HEK293 (cell line): ENCODE data around the gene AATF.

Experiments used
- CTCF ChIA-PET: fragments of 350-600 bp; formaldehyde crosslinking; extraction: SDS; loops from one replicate; lab custom pipeline; 2021; ENCODE audit warnings: antibody characterized with exemption; lab: Yijun Ruan, JAX
- POLR2A ChIA-PET: fragments of 300-600 bp; formaldehyde crosslinking; extraction: SDS; loops from one replicate; lab custom pipeline; 2020; ENCODE audit warnings: antibody characterized with exemption, inconsistent platforms; lab: Yijun Ruan, JAX
- H3K27ac ChIP-seq: fragments of 200-500 bp; sonication (Bioruptor generic); 2 replicates; pipeline ENCODE4 v1.5.1; 2014; ENCODE audit warnings: low read depth, low read length, control low read depth, inconsistent platforms; ENCODE audit errors: extremely low read depth
- H3K36me3 ChIP-seq, 2 experiments: fragments of 200-500 bp in 1 of 2; sonication (Bioruptor generic) in 1 of 2; 1 replicate in 1 of 2; 2 replicates in 1 of 2; pipeline ENCODE4 v1.5.1; 2014 to 2017; ENCODE audit warnings: inconsistent platforms in 2 of 2, low read length in 2 of 2; ENCODE audit not compliant: control insufficient read depth in 2 of 2, insufficient read depth in 1 of 2
- H3K4me1 ChIP-seq: fragments of 200-500 bp; sonication (Bioruptor generic); 2 replicates; pipeline ENCODE4 v1.5.1; 2014; ENCODE audit warnings: mild to moderate bottlenecking, low read length, inconsistent platforms; ENCODE audit not compliant: control insufficient read depth, insufficient read depth
- H3K4me3 ChIP-seq: 2 replicates; pipeline ENCODE4 v1.5.1; 2011; ENCODE audit warnings: low read depth, mild to moderate bottlenecking, control low read depth, low read length, moderate library complexity
- H3K9me3 ChIP-seq: fragments of 200-500 bp; sonication (Bioruptor generic); 2 replicates; pipeline ENCODE4 v1.5.1; 2014; ENCODE audit warnings: low read depth, low read length, inconsistent platforms; ENCODE audit not compliant: control insufficient read depth, insufficient read depth
- BCL11B ChIP-seq: fragments of 450-650 bp; formaldehyde crosslinking; IDR thresholded peaks from 2 replicates; pipeline ENCODE4 v1.5.1; 2016; ENCODE audit warnings: low read depth, missing biosample characterization, missing genetic modification characterization
- GLIS2 ChIP-seq: fragments of 450-650 bp; formaldehyde crosslinking; IDR thresholded peaks from 2 replicates; pipeline ENCODE4 v1.5.1; 2016; ENCODE audit warnings: missing biosample characterization, missing genetic modification characterization
- HOXC10 ChIP-seq: sonication (generic); formaldehyde crosslinking; IDR thresholded peaks from 2 replicates; pipeline ENCODE4 v1.8.1; 2023; ENCODE audit warnings: mild to moderate bottlenecking, missing genetic modification reagents
- HOXD13 ChIP-seq: sonication (generic); formaldehyde crosslinking; IDR thresholded peaks from 2 replicates; pipeline ENCODE4 v1.8.0; 2022; ENCODE audit warnings: missing genetic modification reagents, borderline replicate concordance
- OSR2 ChIP-seq: fragments of 450-650 bp; formaldehyde crosslinking; IDR thresholded peaks from 2 replicates; pipeline ENCODE4 v1.5.1; 2016; ENCODE audit warnings: missing biosample characterization, missing genetic modification characterization
- SCRT2 ChIP-seq: fragments of 450-650 bp; formaldehyde crosslinking; IDR thresholded peaks from 2 replicates; pipeline ENCODE4 v1.5.1; 2016; ENCODE audit warnings: missing biosample characterization, missing genetic modification characterization
- YY2 ChIP-seq: fragments of 450-650 bp; formaldehyde crosslinking; IDR thresholded peaks from 2 replicates; pipeline ENCODE4 v1.5.1; 2016; ENCODE audit warnings: missing biosample characterization, missing genetic modification characterization
- ZNF140 ChIP-seq: fragments of 450-650 bp; formaldehyde crosslinking; IDR thresholded peaks from 2 replicates; pipeline ENCODE4 v1.5.1; 2016; ENCODE audit warnings: missing biosample characterization, missing genetic modification characterization
- ZNF16 ChIP-seq: fragments of 450-650 bp; formaldehyde crosslinking; IDR thresholded peaks from 2 replicates; pipeline ENCODE4 v1.5.1; 2016; ENCODE audit warnings: low read depth, missing biosample characterization, missing genetic modification characterization
- ZNF239 ChIP-seq: fragments of 450-650 bp; formaldehyde crosslinking; IDR thresholded peaks from 2 replicates; pipeline ENCODE4 v1.5.1; 2016; ENCODE audit warnings: missing biosample characterization, missing genetic modification characterization
- ZNF341 ChIP-seq: fragments of 450-650 bp; formaldehyde crosslinking; IDR thresholded peaks from 2 replicates; pipeline ENCODE4; 2016; ENCODE audit warnings: low read depth, missing biosample characterization, missing genetic modification characterization
- ZNF362 ChIP-seq: fragments of 450-650 bp; formaldehyde crosslinking; IDR thresholded peaks from 2 replicates; pipeline ENCODE4 v1.5.1; 2016; ENCODE audit warnings: missing biosample characterization, missing genetic modification characterization
- ZNF394 ChIP-seq: fragments of 450-650 bp; formaldehyde crosslinking; IDR thresholded peaks from 2 replicates; pipeline ENCODE4 v1.5.1; 2016; ENCODE audit warnings: missing biosample characterization, missing genetic modification characterization, mild to moderate bottlenecking, moderate library complexity, borderline replicate concordance
- ZNF423 ChIP-seq: fragments of 450-650 bp; formaldehyde crosslinking; IDR thresholded peaks from 2 replicates; pipeline ENCODE4 v1.5.1; 2016; ENCODE audit warnings: missing biosample characterization, missing genetic modification characterization
- ZNF449 ChIP-seq: fragments of 450-650 bp; formaldehyde crosslinking; IDR thresholded peaks from 2 replicates; pipeline ENCODE4 v1.5.1; 2017; ENCODE audit warnings: missing biosample characterization, mild to moderate bottlenecking, missing genetic modification characterization, moderate library complexity
- ZNF549 ChIP-seq: fragments of 450-650 bp; IDR thresholded peaks from 2 replicates; pipeline ENCODE4 v1.5.1; 2018; ENCODE audit warnings: missing biosample characterization, missing genetic modification characterization, mild to moderate bottlenecking, inconsistent platforms, moderate library complexity
- ZNF623 ChIP-seq: fragments of 450-650 bp; formaldehyde crosslinking; IDR thresholded peaks from 2 replicates; pipeline ENCODE4 v1.5.1; 2016; ENCODE audit warnings: missing biosample characterization, missing genetic modification characterization
- ZNF670 ChIP-seq: fragments of 450-650 bp; formaldehyde crosslinking; IDR thresholded peaks from 2 replicates; pipeline ENCODE4 v1.5.1; 2016; ENCODE audit warnings: missing biosample characterization, missing genetic modification characterization, low read depth
- TF ChIP-seq, protein P1 (sequence below): fragments of 450-650 bp; formaldehyde crosslinking; IDR thresholded peaks from 2 replicates; pipeline ENCODE4 v1.5.1; 2016; ENCODE audit warnings: missing biosample characterization, missing genetic modification characterization
- TF ChIP-seq, protein P2 (sequence below): fragments of 450-650 bp; formaldehyde crosslinking; IDR thresholded peaks from 2 replicates; pipeline ENCODE4 v1.5.1; 2016; ENCODE audit warnings: missing biosample characterization, missing genetic modification characterization, low read depth

Gene AATF

DNA sequence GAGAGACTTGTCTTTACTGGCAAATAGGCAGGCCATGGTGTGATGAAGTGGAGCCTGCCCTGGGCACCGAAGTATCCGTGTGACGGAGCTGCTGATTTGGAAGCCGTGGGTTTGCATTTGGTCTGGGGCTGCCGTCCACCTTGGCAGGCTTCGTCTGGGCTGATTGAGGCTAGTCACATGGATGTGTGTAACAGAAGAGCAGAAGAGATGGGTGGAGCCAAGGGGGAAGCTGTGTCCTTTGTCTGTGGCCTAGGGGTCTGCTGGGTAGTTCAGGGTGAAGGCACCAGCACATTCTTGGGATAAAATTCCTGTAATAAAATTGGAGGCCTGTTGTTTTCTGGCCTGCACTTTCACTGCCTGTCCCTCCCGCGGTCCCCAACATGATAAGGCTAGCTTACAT is 106.1 kb downstream of the AATF start:
- Histone ChIP-seq H3K27ac (no peak overlapping the region), H3K36me3 (peaks cover 6 to 45% of the 10 kb centered on the region in 2 experiments; a peak in 2 of 3 replicates), H3K4me1 (no peaks in the 10 kb centered on the region), H3K4me3 (no peak overlapping the region), H3K9me3 (no peaks in the 10 kb centered on the region)
- ChIA-PET CTCF (interaction anchor here (0.6 to 1.2 kb wide), 8 partner anchors 8 to 425 kb away, joined by 3 to 4 read pairs (median 4); no protein-coding TSS in a partner anchor), POLR2A (no interaction called here)
- TF ChIP-seq BCL11B (tag by site-specific recombination) = no peak
- TF ChIP-seq YY2 (tag by site-specific recombination) = no peak
- TF ChIP-seq ZNF239 (tag by site-specific recombination) = no peak
- TF ChIP-seq ZNF449 (tag by site-specific recombination) = no peak
- TF ChIP-seq ZNF549 (tag by site-specific recombination) = no peak
- no peak for TF ChIP-seq ZNF341 (tag by site-specific recombination)
- TF ChIP-seq ZNF394 = no peak
- TF ChIP-seq ZNF423 (tag by site-specific recombination) = no peak
- no peak for TF ChIP-seq SCRT2 (tag by site-specific recombination)
- no peak for TF ChIP-seq ZNF623
- TF ChIP-seq, protein P1, sequence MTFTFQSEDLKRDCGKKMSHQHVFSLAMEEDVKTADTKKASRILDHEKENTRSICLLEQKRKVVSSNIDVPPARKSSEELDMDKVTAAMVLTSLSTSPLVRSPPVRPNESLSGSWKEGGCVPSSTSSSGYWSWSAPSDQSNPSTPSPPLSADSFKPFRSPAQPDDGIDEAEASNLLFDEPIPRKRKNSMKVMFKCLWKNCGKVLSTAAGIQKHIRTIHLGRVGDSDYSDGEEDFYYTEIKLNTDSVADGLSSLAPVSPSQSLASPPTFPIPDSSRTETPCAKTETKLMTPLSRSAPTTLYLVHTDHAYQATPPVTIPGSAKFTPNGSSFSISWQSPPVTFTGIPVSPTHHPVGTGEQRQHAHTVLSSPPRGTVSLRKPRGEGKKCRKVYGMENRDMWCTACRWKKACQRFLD = no peak
- TF ChIP-seq OSR2 = no peak
- TF ChIP-seq ZNF362 (tag by site-specific recombination) = no peak

DNA sequence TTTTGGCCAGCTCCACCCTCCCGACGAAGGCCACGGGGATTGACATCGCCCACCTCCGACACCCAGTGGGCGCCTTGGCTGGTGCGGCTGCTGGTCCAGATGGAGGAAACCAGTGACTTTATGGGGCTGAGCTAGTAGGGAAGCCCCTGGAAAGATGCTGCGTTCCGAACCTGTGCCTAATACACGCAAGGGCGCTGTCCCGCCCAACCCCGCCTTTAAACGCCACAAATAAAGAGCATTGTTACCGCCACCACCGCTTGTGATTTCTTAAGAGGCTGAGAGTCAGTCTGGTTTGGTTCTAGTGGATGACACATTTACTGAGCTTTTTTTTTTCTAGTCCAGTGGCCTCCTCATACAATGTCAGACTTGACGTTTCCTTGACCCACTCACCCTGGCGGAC is 107.9 kb downstream of the AATF start:
- Histone ChIP-seq H3K4me3 (no peak overlapping the region), H3K36me3 (peaks cover 6 to 32% of the 10 kb centered on the region in 2 experiments; a peak in 2 of 3 replicates), H3K4me1 (no peaks in the 10 kb centered on the region), H3K9me3 (no peaks in the 10 kb centered on the region), H3K27ac (no peak overlapping the region)
- TF ChIP-seq GLIS2 (tag by site-specific recombination) = no peak
- no peak for TF ChIP-seq ZNF670
- TF ChIP-seq, protein P2, sequence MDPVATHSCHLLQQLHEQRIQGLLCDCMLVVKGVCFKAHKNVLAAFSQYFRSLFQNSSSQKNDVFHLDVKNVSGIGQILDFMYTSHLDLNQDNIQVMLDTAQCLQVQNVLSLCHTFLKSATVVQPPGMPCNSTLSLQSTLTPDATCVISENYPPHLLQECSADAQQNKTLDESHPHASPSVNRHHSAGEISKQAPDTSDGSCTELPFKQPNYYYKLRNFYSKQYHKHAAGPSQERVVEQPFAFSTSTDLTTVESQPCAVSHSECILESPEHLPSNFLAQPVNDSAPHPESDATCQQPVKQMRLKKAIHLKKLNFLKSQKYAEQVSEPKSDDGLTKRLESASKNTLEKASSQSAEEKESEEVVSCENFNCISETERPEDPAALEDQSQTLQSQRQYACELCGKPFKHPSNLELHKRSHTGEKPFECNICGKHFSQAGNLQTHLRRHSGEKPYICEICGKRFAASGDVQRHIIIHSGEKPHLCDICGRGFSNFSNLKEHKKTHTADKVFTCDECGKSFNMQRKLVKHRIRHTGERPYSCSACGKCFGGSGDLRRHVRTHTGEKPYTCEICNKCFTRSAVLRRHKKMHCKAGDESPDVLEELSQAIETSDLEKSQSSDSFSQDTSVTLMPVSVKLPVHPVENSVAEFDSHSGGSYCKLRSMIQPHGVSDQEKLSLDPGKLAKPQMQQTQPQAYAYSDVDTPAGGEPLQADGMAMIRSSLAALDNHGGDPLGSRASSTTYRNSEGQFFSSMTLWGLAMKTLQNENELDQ (tag by site-specific recombination) = no peak
- TF ChIP-seq HOXD13 (CRISPR knock-in tag) = no peak
- TF ChIP-seq HOXC10 (CRISPR knock-in tag) = no peak
- TF ChIP-seq ZNF140 (tag by site-specific recombination) = no peak
- no peak for TF ChIP-seq ZNF16 (tag by site-specific recombination)
- POLR2A ChIA-PET = no interaction called here
- CTCF ChIA-PET = interaction anchor here (0.7 to 2.1 kb wide), 2 partner anchors 9 to 49 kb away, joined by 4 to 9 read pairs; no protein-coding TSS in a partner anchor
